Adrenal gland (tissue), 5 donors: ENCODE measurements around the gene LMF1.

Experiments
- CTCF ChIP-seq, 6 experiments: fragments of 450-650 bp in 4 of 6; fragments of 200-600 bp in 2 of 6; sonication (generic) in 1 of 6; IDR thresholded peaks; 1 replicate in 5 of 6; 2 replicates in 1 of 6; pipeline versions ENCODE4 v1.5.1 to v1.8.0; 2016 to 2021; ENCODE audit warnings: antibody characterized with exemption in 6 of 6, mild to moderate bottlenecking in 2 of 6, moderate library complexity in 1 of 6
- POLR2A ChIP-seq, 2 donors: fragments of 450-650 bp; IDR thresholded peaks; one replicate each; pipeline ENCODE4 v1.6.1; 2017; ENCODE audit warnings: antibody characterized with exemption in 2 of 2, mild to moderate bottlenecking in 2 of 2, moderate library complexity in 1 of 2
- donor health status: DM: no; HTN: no; CAD: no.

GRCh38 chr16:987906-988305, 17.1 kb upstream of the LMF1 start:
- TF ChIP-seq CTCF (IDR thresholded peaks at IDR 0.05), result no peak
- no peak for TF ChIP-seq POLR2A (IDR thresholded peaks at IDR 0.05)
